Right lung (tissue), 5 donors: Measurements from ENCODE around the gene CDKAL1. TPM values are rescaled to one million over a fixed set of nuclear protein-coding genes. Genes with fewer than 3 reads are reported as not detected.
A peak's percentile ranks its signal among the peaks of the same experiment; 100 is the strongest.
"Not testable (repeated sequence)": the region's sequence is repeated elsewhere in the genome, so short reads cannot be mapped to it uniquely, and the experiment has no call there.

ENCODE experiments used
- DNase-seq, 2 donors: peaks; one replicate each; pipeline ENCODE4 v3.0.0-alpha.2; 2013
- polyA plus RNA-seq, 5 donors: library from polyadenylated mRNA; unstranded; fragments of 120-200 nt; gene quantifications; one replicate each; pipeline versions ENCODE4 v1.2.1 to v1.2.3, GENCODE V29; 2013; ENCODE audit warnings: inconsistent platforms in 1 of 5, low replicate concordance in 1 of 5; ENCODE audit not compliant: insufficient read length in 5 of 5, insufficient read depth in 1 of 5

The CDKAL1 gene
- polyA plus RNA-seq, 5 donors, result 15.1 to 19.5 (median 18.2) TPM

- DNase-seq, result no peak
These were observed 257.7 kb downstream of the CDKAL1 start for GRCh38 chr6:20791944-20792343.

DNA sequence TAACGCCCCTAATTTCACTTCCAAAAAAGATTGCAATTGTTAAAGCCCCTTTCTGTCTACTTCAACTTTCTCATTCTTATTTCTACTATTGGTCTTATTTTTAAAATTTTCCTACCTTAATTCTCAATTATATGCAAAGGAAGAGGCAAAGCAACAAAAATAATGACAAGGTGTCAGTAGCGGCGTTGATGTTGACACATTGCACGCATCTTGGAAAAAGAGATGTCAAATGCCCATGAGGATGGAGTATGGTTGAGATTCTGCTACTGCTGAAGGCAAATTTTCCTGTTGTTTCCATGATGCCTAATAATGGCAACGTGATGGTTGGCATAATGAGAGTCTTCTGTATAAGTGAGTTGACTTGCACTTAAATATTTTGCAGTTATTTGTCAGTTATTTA lies 258.9 kb downstream of the CDKAL1 start:
- DNase-seq, result no peak

DNA sequence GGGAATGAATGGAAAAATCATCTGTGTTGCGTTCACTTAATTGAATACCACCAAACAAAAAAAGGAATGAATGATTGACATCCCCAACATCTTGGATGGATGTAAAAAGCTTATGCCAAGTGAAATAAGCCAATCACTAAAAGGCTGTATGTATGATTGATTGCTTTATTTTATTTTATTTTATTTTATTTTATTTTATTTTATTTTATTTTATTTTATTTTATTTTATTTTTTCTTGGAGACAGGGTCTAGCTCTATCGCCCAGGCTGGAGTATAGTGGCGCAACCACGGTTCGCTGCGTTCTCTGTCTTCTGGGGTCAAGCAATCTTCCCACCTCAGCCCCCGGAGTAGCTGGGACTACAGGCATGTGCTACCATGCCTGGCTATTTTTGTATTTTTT lies 263.3 kb downstream of the CDKAL1 start:
- no peak for DNase-seq

DNA sequence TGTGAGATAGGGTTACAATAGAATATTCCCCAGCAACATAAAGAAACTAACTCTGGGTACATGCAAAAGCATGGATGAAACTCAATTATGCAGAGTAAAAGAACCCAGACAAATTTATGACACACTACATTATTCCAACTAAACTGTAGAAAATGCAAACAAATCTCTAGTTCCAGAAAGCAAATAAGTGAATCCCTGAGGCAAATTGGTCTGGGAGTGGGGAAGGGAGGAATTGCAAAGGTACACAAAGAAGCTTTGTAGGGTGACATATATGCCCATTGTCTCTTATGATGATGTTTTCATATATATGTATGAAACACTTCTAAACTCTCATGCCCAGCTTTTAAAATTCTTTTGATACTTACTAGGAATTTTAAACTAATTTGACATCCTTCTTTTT lies 266.0 kb downstream of the CDKAL1 start:
- no peak for DNase-seq

GRCh38 chr6:20800653-20801052 lies 266.4 kb downstream of the CDKAL1 start:
- no peak for DNase-seq

DNA sequence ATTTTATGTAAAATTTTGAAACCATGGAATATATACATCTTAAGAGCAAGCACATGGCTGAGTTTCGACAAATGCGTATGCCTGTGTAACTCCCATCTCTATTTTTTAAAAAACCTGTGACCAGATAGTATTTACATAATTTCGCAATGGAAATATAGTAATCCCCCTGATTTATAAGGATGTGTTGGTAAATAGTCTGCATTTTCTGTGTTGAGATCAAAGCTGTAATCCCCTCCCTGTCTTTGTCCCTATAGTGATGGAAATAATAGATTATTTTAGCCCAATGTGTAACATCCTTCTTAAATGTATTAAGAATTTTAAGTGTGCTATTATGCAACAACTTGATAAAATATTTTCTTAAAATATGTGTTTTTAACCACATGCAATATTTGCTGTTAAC lies 267.3 kb downstream of the CDKAL1 start:
- no peak for DNase-seq

- DNase-seq, result no peak
These were observed 268.3 kb downstream of the CDKAL1 start for GRCh38 chr6:20802596-20802995.

- no peak for DNase-seq
These were observed 270.8 kb downstream of the CDKAL1 start for GRCh38 chr6:20805021-20805420.

GRCh38 chr6:20806669-20807068 lies 272.4 kb downstream of the CDKAL1 start:
- no peak for DNase-seq

DNA sequence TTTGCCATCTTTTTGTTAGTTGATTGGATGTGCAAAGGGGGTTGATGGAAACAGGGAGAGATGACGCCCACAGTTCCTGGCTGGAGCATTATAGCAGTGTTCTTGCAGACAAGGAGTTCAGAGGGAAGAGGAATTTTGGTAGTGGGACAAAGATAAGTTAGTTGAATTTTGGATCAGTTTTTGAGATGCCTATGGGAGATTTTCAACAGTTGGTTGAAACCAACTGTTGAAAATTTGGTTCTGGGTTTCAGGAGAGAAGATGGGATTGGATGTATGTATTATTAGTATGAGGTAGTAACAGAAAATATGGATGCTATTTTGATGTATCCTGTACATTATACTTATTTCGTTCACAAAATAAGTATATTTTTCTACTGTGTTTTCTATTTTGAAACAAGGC lies 274.2 kb downstream of the CDKAL1 start:
- no peak for DNase-seq

DNA sequence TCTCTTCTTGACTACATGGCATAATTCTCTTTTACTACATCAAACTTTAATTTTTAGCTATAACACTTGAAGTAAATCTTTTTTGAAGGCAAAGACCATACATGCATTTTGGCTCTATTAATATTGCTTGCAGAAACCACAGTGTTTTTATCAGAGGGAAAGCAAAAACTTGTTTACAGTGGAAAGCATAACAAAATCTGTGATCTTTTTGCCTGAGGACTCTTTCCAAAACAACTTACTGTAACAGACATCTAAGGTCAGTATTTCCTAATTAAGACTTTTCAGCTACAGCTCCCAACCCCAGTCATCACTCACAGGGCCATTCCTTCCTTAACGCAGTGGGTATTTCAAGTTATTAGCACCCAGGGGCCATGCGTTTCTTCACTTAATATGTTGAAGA lies 274.7 kb downstream of the CDKAL1 start:
- DNase-seq, result peak; percentile 40 to 66

- no peak for DNase-seq
These were observed 276.5 kb downstream of the CDKAL1 start for GRCh38 chr6:20810727-20811108.

DNA sequence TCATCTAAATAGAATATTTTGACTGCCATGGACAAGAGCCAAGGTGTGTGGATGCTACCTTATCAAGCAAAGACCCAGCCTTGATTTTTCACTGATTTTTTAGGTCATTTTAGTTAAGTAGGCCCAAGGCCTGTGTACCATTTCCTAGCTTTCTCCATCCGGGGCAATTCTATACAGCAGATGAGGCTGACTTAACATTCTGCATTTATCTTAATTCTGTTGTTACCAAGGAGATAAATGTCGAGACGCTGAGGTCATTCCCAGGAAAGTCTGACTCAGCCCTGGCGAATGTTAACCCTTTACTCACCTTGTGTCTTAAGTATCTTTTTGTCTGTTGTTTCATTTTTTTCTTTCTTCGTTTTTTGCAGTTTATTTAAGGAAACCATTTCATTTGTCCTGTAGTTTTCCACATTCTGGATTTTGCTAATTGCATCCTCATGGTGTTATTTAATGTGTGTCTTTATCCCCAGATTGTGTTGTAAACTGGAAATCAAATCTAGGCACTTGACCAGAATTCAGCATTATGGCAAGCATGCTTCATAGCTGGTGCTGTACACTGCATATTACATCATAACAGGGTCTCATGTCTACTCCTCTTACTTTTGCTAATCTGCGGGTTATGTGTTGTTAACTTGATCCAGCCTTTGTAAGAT lies 277.0 kb downstream of the CDKAL1 start:
- no peak for DNase-seq

DNA sequence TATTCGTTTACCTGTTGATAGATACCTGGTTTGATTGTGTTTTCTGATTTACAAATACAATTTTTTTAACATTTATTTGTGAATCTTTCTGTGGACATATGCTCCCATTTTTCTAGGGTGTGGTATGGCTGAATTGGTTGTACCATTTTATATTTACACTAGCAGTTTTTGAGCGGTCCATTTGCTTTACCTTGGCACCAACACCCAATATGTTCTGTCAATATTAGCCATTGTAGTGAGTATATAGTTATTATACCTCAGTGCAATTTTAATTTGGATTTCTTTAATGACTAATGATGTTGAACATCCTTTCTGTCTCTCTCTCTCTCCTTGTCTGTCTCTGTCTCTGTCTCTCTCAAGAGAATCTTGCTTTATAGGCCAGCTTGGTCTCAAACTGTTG lies 278.5 kb downstream of the CDKAL1 start:
- no peak for DNase-seq

- no peak for DNase-seq
These were observed 280.2 kb downstream of the CDKAL1 start for GRCh38 chr6:20814494-20814893.

DNA sequence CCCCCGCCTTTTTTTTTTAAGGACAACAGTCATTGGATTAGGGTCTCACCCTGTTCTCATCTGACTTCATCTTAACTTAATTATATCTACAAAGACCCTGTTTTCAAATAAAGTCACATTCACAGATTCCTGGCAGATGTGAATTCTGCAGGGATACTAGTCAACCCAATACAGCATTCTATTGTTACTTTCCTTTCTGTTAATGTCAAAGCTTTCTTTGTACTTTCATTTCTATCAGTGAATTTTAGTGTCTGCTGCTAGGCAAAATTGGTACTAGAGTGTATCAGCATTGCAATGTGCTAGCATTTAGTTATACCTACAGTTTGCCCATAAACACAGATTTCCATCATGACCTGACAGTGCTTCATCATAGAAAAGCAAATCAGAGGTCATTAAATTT lies 281.9 kb downstream of the CDKAL1 start:
- no peak for DNase-seq

GRCh38 chr6:20817806-20818320 lies 283.6 kb downstream of the CDKAL1 start:
- no peak for DNase-seq

GRCh38 chr6:20819774-20820400 lies 285.6 kb downstream of the CDKAL1 start:
- no peak for DNase-seq

DNA sequence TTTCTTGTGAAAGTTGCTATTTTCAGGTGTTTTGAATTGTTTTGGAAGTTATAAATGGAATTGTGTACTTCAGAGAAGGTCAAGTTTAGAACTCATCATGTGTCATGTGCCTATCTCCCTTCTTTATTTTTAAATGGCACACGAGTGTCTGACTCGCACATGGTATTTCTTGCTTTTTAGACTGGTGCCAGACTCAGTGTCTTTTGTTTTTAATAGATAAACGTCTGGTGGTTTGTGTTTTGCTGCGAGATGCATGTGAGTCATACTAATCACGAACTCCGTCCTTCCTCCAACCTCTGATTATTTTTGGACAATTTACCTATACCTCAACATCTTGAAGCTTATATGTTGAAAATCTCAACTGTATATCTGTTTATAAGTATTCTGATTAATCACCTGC lies 292.1 kb downstream of the CDKAL1 start:
- DNase-seq, result no peak

DNA sequence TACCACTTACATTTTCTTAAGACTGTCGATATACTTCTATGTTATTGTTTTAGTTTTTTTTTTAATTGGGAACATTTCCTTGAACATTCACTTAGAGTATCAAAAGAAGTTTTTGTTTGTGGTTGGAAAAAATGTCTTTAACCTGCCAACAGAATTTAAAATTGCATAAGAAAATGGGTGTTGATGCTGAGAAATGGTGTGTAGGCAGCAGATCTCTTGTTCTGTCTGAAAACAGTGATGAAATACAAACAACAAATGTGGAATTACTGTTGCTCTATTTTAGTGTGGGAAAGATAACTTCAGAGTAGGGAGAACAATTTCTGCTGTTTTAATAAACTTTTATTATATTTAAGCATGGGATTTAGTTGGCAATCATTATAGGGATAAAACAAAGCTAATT lies 293.5 kb downstream of the CDKAL1 start:
- DNase-seq, result no peak

- DNase-seq, result no peak
These were observed 296.3 kb downstream of the CDKAL1 start for GRCh38 chr6:20830576-20830975.

GRCh38 chr6:20831251-20831650 lies 297.0 kb downstream of the CDKAL1 start:
- DNase-seq, result not testable (repeated sequence)

DNA sequence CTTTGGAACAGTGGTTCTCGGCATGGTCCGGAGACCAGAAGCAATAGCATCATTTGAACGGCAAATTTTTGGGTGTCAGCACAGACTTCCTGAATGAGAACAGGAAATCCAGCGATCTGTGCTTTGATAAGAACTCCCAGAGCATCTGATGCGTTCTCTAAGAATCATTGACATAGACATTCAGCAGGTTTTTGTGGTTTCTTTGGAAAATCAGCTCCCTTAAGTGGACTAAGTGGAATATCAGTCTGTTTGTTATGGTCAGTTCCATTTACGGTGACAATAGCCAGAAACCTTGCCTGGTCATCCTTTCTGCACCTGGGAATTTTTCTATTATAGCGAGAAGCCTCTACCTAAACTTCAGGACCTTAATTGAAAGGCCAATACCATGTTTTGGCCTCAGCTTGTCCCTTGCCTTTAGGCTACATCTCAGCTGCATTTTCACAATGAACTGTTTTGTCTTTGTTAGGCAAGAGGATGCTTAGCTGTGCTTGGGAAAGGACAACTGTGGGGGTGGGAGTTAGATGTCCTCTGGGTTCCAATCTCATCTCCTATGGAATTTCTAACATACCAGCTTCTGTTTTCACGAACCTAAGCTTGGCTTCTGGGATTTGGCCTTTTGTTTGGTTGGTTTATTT lies 299.7 kb downstream of the CDKAL1 start:
- no peak for DNase-seq
